Esophagus squamous epithelium (tissue), 5 donors: Measurements from ENCODE around the gene AKNA. TPM values are rescaled to one million over a fixed set of nuclear protein-coding genes. Genes with fewer than 3 reads are reported as not detected.

ENCODE experiments used
- DNase-seq: peaks from one replicate; lab custom pipeline; 2025; lab: John Stamatoyannopoulos, UW
- H3K27ac ChIP-seq, 4 donors: fragments of 200-600 bp; sonication (generic); one replicate each; pipeline ENCODE4 v1.5.1; 2016 to 2019; ENCODE audit warnings: mild to moderate bottlenecking in 1 of 4
- H3K27me3 ChIP-seq, 4 donors: fragments of 200-600 bp; sonication (generic); 1 replicate in 3 of 4; 2 replicates in 1 of 4; pipeline versions ENCODE4 v1.5.1 to v1.6.0; 2017 to 2021; ENCODE audit warnings: antibody characterized with exemption in 1 of 4
- H3K36me3 ChIP-seq, 3 donors: fragments of 200-600 bp; sonication (generic); one replicate each; pipeline ENCODE4 v1.5.1; 2016 to 2019
- H3K4me1 ChIP-seq, 3 donors: fragments of 200-600 bp; sonication (generic); one replicate each; pipeline ENCODE4 v1.5.1; 2017 to 2019
- H3K4me3 ChIP-seq, 4 donors: fragments of 200-600 bp; sonication (generic); 1 replicate in 3 of 4; 2 replicates in 1 of 4; pipeline ENCODE4 v1.5.1; 2016 to 2019; ENCODE audit warnings: mild to moderate bottlenecking in 2 of 4, moderate library complexity in 1 of 4
- H3K9me3 ChIP-seq, 3 donors: fragments of 200-600 bp; sonication (generic); one replicate each; pipeline ENCODE4 v1.5.1; 2016 to 2019
- CTCF ChIP-seq, 6 experiments: fragments of 450-650 bp in 4 of 6; fragments of 200-600 bp in 2 of 6; sonication (generic) in 2 of 6; IDR thresholded peaks; one replicate each; pipeline ENCODE4 v1.5.1; 2016 to 2019; ENCODE audit warnings: antibody characterized with exemption in 6 of 6, mild to moderate bottlenecking in 4 of 6, moderate library complexity in 4 of 6
- POLR2A ChIP-seq, 4 donors: fragments of 450-650 bp; IDR thresholded peaks; one replicate each; pipeline ENCODE4 v1.6.1; 2017; ENCODE audit warnings: antibody characterized with exemption in 4 of 4, mild to moderate bottlenecking in 4 of 4, moderate library complexity in 3 of 4
- WGBS, 2 donors: methylation state at CpG; one replicate each; pipeline ENCODE4 v1.1.5; 2018; 5-methylcytosine and 5-hydroxymethylcytosine counted together
- intact Hi-C: fragments of 100-400 bp; cut with DNase I; formaldehyde crosslinking; loops from one replicate; pipeline ENCODE4 v1.15.0; 2022
- total RNA-seq, 4 donors: library from RNA; depleted of rRNA; stranded (reverse); fragments of >200 nt; gene quantifications; one replicate each; pipeline ENCODE4 v1.1.0, GENCODE V29; 2016
- donor health status: DM: yes; HTN: yes; CAD: no.

AKNA gene
- total RNA-seq, 4 donors from 2014 or later = 6.1 to 25.0 (median 7.6) TPM

- DNase-seq = no peak
- intact Hi-C loops = no loop called here
- Histone ChIP-seq H3K27ac (peak overlapping the region; percentile 50 to 83 (median 68)), H3K4me1 (peaks cover 5 to 64% (median 16%) of the 10 kb centered on the region in 3 donors), H3K9me3 (no peaks in the 10 kb centered on the region), H3K4me3 (peak overlapping the region in 1 of 4 donors; percentile 21), H3K36me3 (peaks cover 0 to 80% (median 15%) of the 10 kb centered on the region in 3 donors), H3K27me3 (no peaks in the 10 kb centered on the region)
- no peak for TF ChIP-seq CTCF (IDR thresholded peaks at IDR 0.05)
- peak in 1 of 4 donors; percentile 54 for TF ChIP-seq POLR2A (IDR thresholded peaks at IDR 0.05)
- 21 to 37% methylated on average over 5 to 7 of the region's 14 CpGs for WGBS, 2 donors
Measured at GRCh38 chr9:114371973-114372917, 15.5 kb downstream of the AKNA start.

- DNase-seq = no peak
- intact Hi-C loops = no loop called here
- Histone ChIP-seq H3K4me1 (peaks cover 5 to 72% (median 16%) of the 10 kb centered on the region in 3 donors), H3K27ac (peak overlapping the region in 3 of 4 donors; percentile 57 to 83 (median 78)), H3K9me3 (no peaks in the 10 kb centered on the region), H3K4me3 (no peak overlapping the region), H3K27me3 (no peaks in the 10 kb centered on the region), H3K36me3 (peaks cover 0 to 80% (median 7%) of the 10 kb centered on the region in 3 donors)
- no peak for TF ChIP-seq CTCF (IDR thresholded peaks at IDR 0.05)
- TF ChIP-seq POLR2A (IDR thresholded peaks at IDR 0.05) = no peak
- 0% methylated on average over 1 of the region's 7 CpGs; no CpG with 5 or more reads in 1 of the 2 donors for WGBS, 2 donors
Measured at GRCh38 chr9:114371343-114371944, 16.3 kb downstream of the AKNA start.

GRCh38 chr9:114370968-114371320, 16.8 kb downstream of the AKNA start:
- WGBS, 2 donors = 85 to 96% methylated on average over 3 to 4 of the region's 4 CpGs
- Histone ChIP-seq H3K4me3 (no peak overlapping the region), H3K27me3 (no peaks in the 10 kb centered on the region), H3K36me3 (peaks cover 0 to 75% (median 4%) of the 10 kb centered on the region in 3 donors), H3K4me1 (peaks cover 5 to 76% (median 20%) of the 10 kb centered on the region in 3 donors), H3K27ac (peak overlapping the region in 3 of 4 donors; percentile 57 to 83 (median 78)), H3K9me3 (no peaks in the 10 kb centered on the region)
- DNase-seq = no peak
- intact Hi-C loops = no loop called here
- TF ChIP-seq CTCF (IDR thresholded peaks at IDR 0.05) (no peak), POLR2A (IDR thresholded peaks at IDR 0.05) (no peak)

GRCh38 chr9:114370251-114370967, 17.4 kb downstream of the AKNA start:
- H3K27ac ChIP-seq = peak overlapping the region in 3 of 4 donors; percentile 57 to 83 (median 78)
- WGBS, 2 donors = 64 to 66% methylated on average over 3 to 4 of the region's 6 CpGs
- intact Hi-C loops = no loop called here
- no peak for DNase-seq
- H3K27me3 ChIP-seq = no peaks in the 10 kb centered on the region
- H3K4me3 ChIP-seq = no peak overlapping the region
- no peak for TF ChIP-seq POLR2A (IDR thresholded peaks at IDR 0.05)
- TF ChIP-seq CTCF (IDR thresholded peaks at IDR 0.05) = no peak
- no peaks in the 10 kb centered on the region for H3K9me3 ChIP-seq
- H3K36me3 ChIP-seq = peaks cover 0 to 71% (median 4%) of the 10 kb centered on the region in 3 donors
- H3K4me1 ChIP-seq = peaks cover 5 to 80% (median 20%) of the 10 kb centered on the region in 3 donors
